Fibroblast of skin of right biceps (primary cell): ENCODE data around the gene RASD1.

Source experiments
- DNase-seq: peaks from one replicate; pipeline ENCODE4 v3.0.0-alpha.2; 2013

The RASD1 gene

GRCh38 chr17:17526369-17526768 is 30.2 kb upstream of the RASD1 start:
- no peak for DNase-seq

- no peak for DNase-seq
These were observed 29.8 kb upstream of the RASD1 start for GRCh38 chr17:17525956-17526355.

GRCh38 chr17:17525311-17525710 is 29.1 kb upstream of the RASD1 start:
- no peak for DNase-seq

- DNase-seq = no peak
These were observed 27.7 kb upstream of the RASD1 start for GRCh38 chr17:17523731-17524490.

GRCh38 chr17:17523001-17523730 is 27.0 kb upstream of the RASD1 start:
- DNase-seq = peak; percentile 19

- no peak for DNase-seq
These were observed 24.5 kb upstream of the RASD1 start for GRCh38 chr17:17520599-17521232.

- no peak for DNase-seq
These were observed 23.7 kb upstream of the RASD1 start for GRCh38 chr17:17519886-17520285.

- no peak for DNase-seq
These were observed 22.8 kb upstream of the RASD1 start for GRCh38 chr17:17518951-17519350.

GRCh38 chr17:17518014-17518413 is 21.8 kb upstream of the RASD1 start:
- DNase-seq = no peak

GRCh38 chr17:17516941-17517720 is 20.9 kb upstream of the RASD1 start:
- DNase-seq = no peak

GRCh38 chr17:17515934-17516930 is 20.0 kb upstream of the RASD1 start:
- DNase-seq = peak; percentile 87

- peak; percentile 90 for DNase-seq
These were observed 19.1 kb upstream of the RASD1 start for GRCh38 chr17:17514993-17515933.

- DNase-seq = no peak
These were observed 18.3 kb upstream of the RASD1 start for GRCh38 chr17:17514361-17514992.

- DNase-seq = no peak
These were observed 17.4 kb upstream of the RASD1 start for GRCh38 chr17:17513626-17514025.

GRCh38 chr17:17512866-17513265 is 16.7 kb upstream of the RASD1 start:
- no peak for DNase-seq

- DNase-seq = peak; percentile 89
These were observed 16.0 kb upstream of the RASD1 start for GRCh38 chr17:17511881-17512858.

- DNase-seq = no peak
These were observed 15.1 kb upstream of the RASD1 start for GRCh38 chr17:17511293-17511741.

- DNase-seq = no peak
These were observed 14.5 kb upstream of the RASD1 start for GRCh38 chr17:17510456-17511292.
